GM20000 (cell line): ENCODE measurements around the gene UBB.
A peak's percentile ranks its signal among the peaks of the same experiment; 100 is the strongest.

Source experiments
- DNase-seq: peaks from one replicate; pipeline ENCODE4 v3.0.0; 2012; ENCODE audit warnings: low spot score
- CTCF ChIP-seq: IDR thresholded peaks from 2 replicates; pipeline ENCODE4 v1.5.1; 2012; ENCODE audit warnings: mild to moderate bottlenecking, control low read depth; ENCODE audit errors: extremely low read depth, missing control alignments

UBB gene

DNA sequence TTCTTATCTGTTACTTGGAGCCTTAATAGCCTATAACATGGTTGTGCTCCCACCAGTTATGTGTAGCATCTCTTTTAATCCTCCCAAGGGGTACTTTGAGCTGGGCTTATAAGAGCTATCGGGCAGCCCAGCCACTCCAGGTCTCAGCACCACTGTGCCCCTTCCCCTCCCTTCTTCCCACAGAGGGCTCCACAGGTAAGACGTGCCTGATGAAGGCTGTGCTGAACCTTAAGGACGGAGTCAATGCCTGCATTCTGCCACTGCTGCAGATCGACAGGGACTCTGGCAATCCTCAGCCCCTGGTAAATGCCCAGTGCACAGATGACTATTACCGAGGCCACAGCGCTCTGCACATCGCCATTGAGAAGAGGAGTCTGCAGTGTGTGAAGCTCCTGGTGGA lies 41.5 kb downstream of the UBB start:
- no peak for TF ChIP-seq CTCF
- no peak for DNase-seq

GRCh38 chr17:16423226-16423872 lies 42.5 kb downstream of the UBB start:
- TF ChIP-seq CTCF = no peak
- no peak for DNase-seq

DNA sequence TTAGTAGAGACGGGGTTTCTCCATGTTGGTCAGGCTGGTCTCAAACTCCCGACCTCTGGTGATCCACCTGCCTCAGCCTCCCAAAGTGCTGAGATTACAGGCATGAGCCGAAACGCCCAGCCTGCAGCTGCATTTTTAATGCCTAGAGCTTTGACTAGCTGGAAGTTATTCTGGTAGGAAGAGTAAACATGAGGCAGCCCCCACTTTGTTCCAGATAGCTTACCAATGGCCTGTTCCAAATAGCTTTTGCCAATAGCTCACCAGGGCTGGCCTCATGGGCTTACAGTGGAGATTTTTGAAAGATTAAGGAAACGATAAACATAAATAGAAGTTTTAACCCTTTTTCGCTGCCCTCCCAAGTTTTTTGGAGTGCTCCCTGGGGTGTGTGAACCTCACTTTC lies 44.3 kb downstream of the UBB start:
- no peak for DNase-seq

DNA sequence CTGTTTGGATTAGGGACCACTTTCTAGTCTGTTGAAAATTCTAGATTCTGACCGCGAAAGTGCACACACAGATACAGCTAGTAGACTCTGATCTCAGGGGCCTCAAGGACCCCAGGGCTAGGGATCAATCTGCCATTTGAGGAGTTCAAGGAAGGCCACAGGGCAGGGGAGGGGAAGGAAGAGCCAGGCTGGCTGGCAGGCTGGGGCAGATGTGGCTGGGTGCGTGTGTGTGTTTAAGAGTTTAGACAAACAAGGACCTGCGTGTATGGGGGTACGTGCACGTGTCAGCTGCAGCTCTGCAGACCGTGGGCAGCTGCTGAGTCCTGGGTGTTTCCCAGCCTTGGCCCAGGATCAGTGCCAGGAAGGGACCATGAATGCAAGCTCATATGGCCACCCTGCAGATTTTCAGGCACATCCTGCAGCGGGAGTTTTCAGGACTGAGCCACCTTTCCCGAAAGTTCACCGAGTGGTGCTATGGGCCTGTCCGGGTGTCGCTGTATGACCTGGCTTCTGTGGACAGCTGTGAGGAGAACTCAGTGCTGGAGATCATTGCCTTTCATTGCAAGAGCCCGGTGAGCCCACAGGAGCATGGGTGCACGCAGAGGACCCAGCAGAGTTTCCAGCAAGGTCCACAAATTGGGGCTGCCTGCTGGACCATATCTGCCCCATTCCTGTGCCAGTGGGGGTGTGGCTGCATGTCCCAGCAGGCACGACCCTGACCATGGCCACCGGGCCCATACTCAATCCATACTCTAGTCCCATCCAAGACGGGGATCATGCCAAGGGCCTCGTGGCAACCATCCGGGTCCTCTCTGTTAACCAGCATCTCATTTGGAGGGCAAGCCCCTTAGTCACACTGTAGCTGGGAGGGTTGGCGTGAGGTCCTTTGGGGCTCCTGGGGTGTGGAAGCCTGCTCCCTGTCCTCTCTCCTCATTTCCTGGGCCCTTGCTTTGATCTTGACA lies 45.1 kb downstream of the UBB start:
- no peak for DNase-seq
- TF ChIP-seq CTCF = no peak

More for the DNA sequence above, 44.3 kb downstream of the UBB start:
- no peak for TF ChIP-seq CTCF

DNA sequence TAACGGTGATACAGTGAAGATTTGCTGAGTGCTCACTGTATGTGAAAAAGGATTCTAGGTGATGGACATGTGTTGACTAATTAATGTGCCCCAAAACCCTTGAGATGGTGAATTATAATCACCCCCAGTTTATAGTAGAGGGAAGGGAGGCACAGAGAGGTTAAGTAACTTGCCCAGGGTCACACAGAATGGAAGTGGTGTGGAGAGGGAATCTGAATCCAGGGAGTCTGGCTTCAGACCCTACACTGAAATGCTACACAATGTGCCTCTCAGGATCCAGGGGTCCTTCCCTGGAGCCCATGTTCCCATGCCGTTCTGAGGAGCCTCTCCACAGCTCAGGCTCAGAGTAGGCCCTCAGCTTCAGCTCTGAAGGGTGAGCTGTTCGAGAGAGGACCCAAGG lies 46.1 kb downstream of the UBB start:
- no peak for TF ChIP-seq CTCF
- no peak for DNase-seq

GRCh38 chr17:16428098-16428882 lies 47.4 kb downstream of the UBB start:
- DNase-seq = no peak
- peak; percentile 76 for TF ChIP-seq CTCF
